Measurements from ENCODE around the gene SLC6A19.

DNA sequence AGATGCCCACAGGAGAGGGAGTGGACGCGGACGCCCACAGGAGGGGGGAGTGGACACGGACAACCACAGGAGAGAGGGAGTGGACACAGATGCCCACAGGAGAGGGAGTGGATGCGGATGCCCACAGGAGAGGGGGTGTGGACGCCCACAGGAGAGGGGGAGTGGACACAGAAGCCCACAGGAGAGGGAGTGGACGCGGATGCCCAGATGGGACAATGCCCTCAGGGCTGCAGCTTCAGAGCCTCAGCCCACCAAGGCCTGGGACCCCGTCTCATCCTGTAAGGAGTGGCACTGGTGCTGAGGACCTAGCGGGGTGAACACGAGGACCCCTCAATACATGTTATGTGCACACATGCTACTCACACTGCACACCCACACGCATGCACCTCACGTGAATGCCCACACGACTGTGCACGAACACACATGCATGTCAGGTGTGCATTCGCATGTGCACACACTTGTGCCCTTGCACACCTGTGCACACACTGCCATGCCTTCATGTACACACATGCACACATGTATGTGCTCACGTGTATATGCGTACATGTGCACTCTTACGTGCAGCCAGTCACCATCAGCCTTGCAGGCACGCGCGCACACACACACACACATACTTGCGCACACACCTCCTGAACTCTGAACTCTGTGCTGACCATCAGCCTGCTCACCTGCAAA lies 58.5 kb downstream of the SLC6A19 start:
- TF ChIP-seq POLR2A (IDR thresholded peaks at IDR 0.05; ENCODE audit: low read depth, low read length) (no peak), POLR2AphosphoS5 (IDR thresholded peaks at IDR 0.05; ENCODE audit: low read depth, low read length) (no peak)

All from GM12892 (cell line).